SU-DHL-6 (cell line): Measurements from ENCODE around the gene ZNF83.
A peak's percentile ranks its signal among the peaks of the same experiment; 100 is the strongest.

Experiments used
- H2AFZ ChIP-seq: fragments of 200-600 bp; sonication (generic); 2 replicates; pipeline ENCODE4 v1.6.1; 2014; ENCODE audit warnings: low read depth, mild to moderate bottlenecking, moderate library complexity, mixed read lengths, antibody characterized with exemption, low read length; ENCODE audit not compliant: severe bottlenecking
- H3F3A ChIP-seq: fragments of 200-600 bp; shearing (Covaris generic); 2 replicates; pipeline ENCODE4 v1.6.0; 2016; ENCODE audit warnings: antibody characterized with exemption, mild to moderate bottlenecking; ENCODE audit not compliant: insufficient read depth
- H3K27ac ChIP-seq: fragments of 200-600 bp; sonication (generic); 2 replicates; pipeline ENCODE4 v1.5.1; 2016; ENCODE audit warnings: low read depth, mild to moderate bottlenecking, low read length, moderate library complexity, mixed read lengths
- H3K27me3 ChIP-seq: fragments of 200-600 bp; sonication (generic), shearing (Covaris generic); 2 replicates; pipeline ENCODE4 v1.6.0; 2014; ENCODE audit warnings: mild to moderate bottlenecking, low read length
- H3K36me3 ChIP-seq: fragments of 200-600 bp; sonication (generic); 2 replicates; pipeline ENCODE4 v1.6.1; 2014; ENCODE audit warnings: mild to moderate bottlenecking, low read length, mixed read lengths
- H3K4me2 ChIP-seq: fragments of 300-600, 200-600 bp; shearing (Covaris generic), sonication (generic); 2 replicates; pipeline ENCODE4 v1.6.0; 2014; ENCODE audit warnings: low read length, low read depth, mild to moderate bottlenecking; ENCODE audit not compliant: poor library complexity, severe bottlenecking
- H3K4me3 ChIP-seq: fragments of 200-600 bp; sonication (generic); 2 replicates; pipeline ENCODE4 v1.5.1; 2014; ENCODE audit warnings: antibody characterized with exemption, low read length, mild to moderate bottlenecking, mixed read lengths; ENCODE audit not compliant: insufficient read depth, poor library complexity, severe bottlenecking
- H3K79me2 ChIP-seq: fragments of 200-600 bp; sonication (generic); 2 replicates; pipeline ENCODE4 v1.6.1; 2014; ENCODE audit warnings: mild to moderate bottlenecking, low read length, moderate library complexity; ENCODE audit not compliant: insufficient read depth
- H3K9ac ChIP-seq: fragments of 200-600 bp; sonication (generic); 2 replicates; pipeline ENCODE4 v1.7.0; 2014; ENCODE audit warnings: mild to moderate bottlenecking, low read length
- H3K9me2 ChIP-seq: fragments of 200-600 bp; sonication (generic); replicated peaks from 2 replicates; pipeline ENCODE4 v1.6.1; 2014; ENCODE audit warnings: low read length; ENCODE audit not compliant: insufficient read depth
- H3K9me3 ChIP-seq: fragments of 200-600 bp; sonication (generic); 2 replicates; pipeline ENCODE4 v1.6.1; 2014; ENCODE audit warnings: low read length, mixed read lengths; ENCODE audit not compliant: insufficient read depth
- H4K20me1 ChIP-seq: fragments of 200-600 bp; sonication (generic); 2 replicates; pipeline ENCODE4 v1.6.1; 2014; ENCODE audit warnings: low read depth, mild to moderate bottlenecking, antibody characterized with exemption, low read length, moderate library complexity, mixed read lengths
- CTCF ChIP-seq: fragments of 200-600 bp; sonication (generic); IDR thresholded peaks from one replicate; pipeline ENCODE4 v1.5.1; 2017; ENCODE audit warnings: antibody characterized with exemption, mild to moderate bottlenecking, low read length, moderate library complexity; ENCODE audit not compliant: insufficient read depth, poor library complexity, severe bottlenecking
- EZH2phosphoT487 ChIP-seq: fragments of 200-600 bp; sonication (generic), shearing (Covaris generic); conservative IDR thresholded peaks from 2 replicates; pipeline ENCODE4 v1.6.1; 2018; ENCODE audit warnings: mild to moderate bottlenecking, antibody characterized with exemption, low read length, moderate library complexity, mixed read lengths

Gene ZNF83

GRCh38 chr19:52648336-52649016 lies 10.3 kb upstream of the ZNF83 start:
- Histone ChIP-seq H4K20me1 (no peaks in the 10 kb centered on the region), H3K79me2 (no peaks in the 10 kb centered on the region), H2AFZ (no peak overlapping the region), H3K4me3 (no peak overlapping the region), H3K4me2 (peak overlapping the region; percentile 7), H3K27ac (peak overlapping the region; percentile 76), H3K9me2 (no peaks in the 10 kb centered on the region), H3K36me3 (peaks cover 10% of the 10 kb centered on the region), H3K9ac (no peak overlapping the region), H3K27me3 (no peaks in the 10 kb centered on the region), H3K9me3 (no peaks in the 10 kb centered on the region), H3F3A (peaks cover 2% of the 10 kb centered on the region; the same call in 1 of the 2 replicates)
- no peak for TF ChIP-seq CTCF
- TF ChIP-seq EZH2phosphoT487: no peak

- no peak overlapping the region for H2AFZ ChIP-seq
- H3K9ac ChIP-seq: no peak overlapping the region
- H3K4me2 ChIP-seq: peak overlapping the region; percentile 17
- H4K20me1 ChIP-seq: no peaks in the 10 kb centered on the region
- H3K27ac ChIP-seq: peak overlapping the region; percentile 76
- H3F3A ChIP-seq: peaks cover 2% of the 10 kb centered on the region; the same call in 1 of the 2 replicates
- H3K36me3 ChIP-seq: no peaks in the 10 kb centered on the region; the same call in 1 of the 2 replicates
- no peaks in the 10 kb centered on the region for H3K9me3 ChIP-seq
- TF ChIP-seq EZH2phosphoT487 (no peak), CTCF (no peak)
- H3K27me3 ChIP-seq: no peaks in the 10 kb centered on the region
- no peaks in the 10 kb centered on the region for H3K79me2 ChIP-seq
- H3K4me3 ChIP-seq: no peak overlapping the region
- H3K9me2 ChIP-seq: no peaks in the 10 kb centered on the region
These were observed 8.5 kb upstream of the ZNF83 start for GRCh38 chr19:52646571-52647217.

- Histone ChIP-seq H2AFZ (no peak overlapping the region), H3K79me2 (peaks cover 2% of the 10 kb centered on the region; the same call in 1 of the 2 replicates), H3K9ac (no peak overlapping the region), H3K9me2 (no peaks in the 10 kb centered on the region), H3K27me3 (no peaks in the 10 kb centered on the region), H4K20me1 (no peaks in the 10 kb centered on the region), H3K27ac (no peak overlapping the region), H3K9me3 (no peaks in the 10 kb centered on the region), H3K4me2 (no peak overlapping the region), H3F3A (no peaks in the 10 kb centered on the region; the same call in 1 of the 2 replicates), H3K4me3 (no peak overlapping the region), H3K36me3 (no peaks in the 10 kb centered on the region)
- TF ChIP-seq EZH2phosphoT487 (no peak), CTCF (no peak)
These were observed 2.8 kb upstream of the ZNF83 start for GRCh38 chr19:52640916-52641315.
